GM18861 (cell line): ENCODE results near the gene KLHL3.

Experiments
- ATAC-seq: cut with Tn5 transposase; IDR thresholded peaks from one replicate; pipeline ENCODE4 v1.9.1; 2021; ENCODE audit not compliant: unreplicated experiment

Gene KLHL3

GRCh38 chr5:137612576-137612975 is 123.3 kb downstream of the KLHL3 start:
- ATAC-seq: no peak

GRCh38 chr5:137611794-137612435 is 124.0 kb downstream of the KLHL3 start:
- no peak for ATAC-seq

- ATAC-seq: no peak
These were observed 124.8 kb downstream of the KLHL3 start for GRCh38 chr5:137611011-137611580.

- ATAC-seq: no peak
These were observed 125.3 kb downstream of the KLHL3 start for GRCh38 chr5:137610598-137610997.

- no peak for ATAC-seq
These were observed 126.8 kb downstream of the KLHL3 start for GRCh38 chr5:137609127-137609526.

- no peak for ATAC-seq
These were observed 128.1 kb downstream of the KLHL3 start for GRCh38 chr5:137607771-137608170.

- no peak for ATAC-seq
These were observed 129.5 kb downstream of the KLHL3 start for GRCh38 chr5:137606401-137606800.

GRCh38 chr5:137605411-137605810 is 130.5 kb downstream of the KLHL3 start:
- ATAC-seq: no peak

GRCh38 chr5:137604348-137605095 is 131.4 kb downstream of the KLHL3 start:
- no peak for ATAC-seq

- no peak for ATAC-seq
These were observed 132.0 kb downstream of the KLHL3 start for GRCh38 chr5:137603891-137604290.

- ATAC-seq: no peak
These were observed 132.5 kb downstream of the KLHL3 start for GRCh38 chr5:137603356-137603755.

GRCh38 chr5:137602721-137603273 is 133.1 kb downstream of the KLHL3 start:
- ATAC-seq: no peak

GRCh38 chr5:137600721-137601360 is 135.0 kb downstream of the KLHL3 start:
- ATAC-seq: no peak

- ATAC-seq: no peak
These were observed 136.4 kb downstream of the KLHL3 start for GRCh38 chr5:137599457-137599856.

- no peak for ATAC-seq
These were observed 137.5 kb downstream of the KLHL3 start for GRCh38 chr5:137598399-137598798.

GRCh38 chr5:137596941-137597340 is 138.9 kb downstream of the KLHL3 start:
- ATAC-seq: no peak

GRCh38 chr5:137595396-137596079 is 140.4 kb downstream of the KLHL3 start:
- no peak for ATAC-seq

- ATAC-seq: no peak
These were observed 141.2 kb downstream of the KLHL3 start for GRCh38 chr5:137594717-137595116.

- no peak for ATAC-seq
These were observed 143.6 kb downstream of the KLHL3 start for GRCh38 chr5:137592317-137592716.

GRCh38 chr5:137589185-137589584 is 146.7 kb downstream of the KLHL3 start:
- no peak for ATAC-seq

- ATAC-seq: no peak
These were observed 148.0 kb downstream of the KLHL3 start for GRCh38 chr5:137587919-137588318.
